ELR (cell line): ENCODE data around the gene BTBD17.

Source experiments
- DNase-seq: peaks from one replicate; pipeline ENCODE4 v3.0.0-alpha.2; 2015; ENCODE audit warnings: low read depth

BTBD17 gene

DNA sequence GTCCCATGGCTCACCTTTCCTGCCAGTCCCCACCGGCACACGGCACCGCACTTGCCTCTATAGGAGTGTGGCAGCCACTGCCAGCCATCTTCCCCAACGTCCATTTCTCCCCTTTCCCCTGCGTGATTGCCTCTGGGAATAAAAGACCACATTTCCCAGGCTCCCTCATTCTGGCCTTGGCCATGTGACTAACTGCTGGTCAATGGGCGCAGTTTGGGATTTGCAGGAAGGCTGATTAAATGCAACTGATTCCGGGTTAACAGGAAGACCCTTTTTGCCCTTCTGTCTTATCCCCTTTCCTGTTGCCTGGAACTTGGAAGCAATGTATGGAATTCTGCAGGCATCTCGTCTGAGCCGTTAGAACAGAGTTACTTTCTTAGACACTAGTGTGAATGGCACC, 3.0 kb downstream of the BTBD17 start:
- no peak for DNase-seq

DNA sequence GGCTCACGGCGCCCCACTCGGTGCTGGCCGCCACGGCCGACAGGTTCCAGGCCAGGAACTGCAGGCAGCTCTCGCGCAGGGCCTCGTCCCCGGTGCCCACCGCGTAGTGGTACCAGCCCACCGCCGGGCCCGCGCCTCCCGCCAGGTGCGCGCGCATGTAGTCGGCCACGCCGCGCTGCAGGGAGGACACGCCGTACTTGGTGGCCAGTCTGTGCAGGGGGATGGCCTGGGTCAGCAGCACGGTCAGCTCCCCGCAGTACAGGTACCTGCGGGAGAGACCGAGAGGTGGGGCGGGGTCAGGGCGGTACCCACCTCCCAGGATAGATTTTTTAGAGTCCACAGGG, 4.2 kb downstream of the BTBD17 start:
- DNase-seq = no peak

- no peak for DNase-seq
Observed at GRCh38 chr17:74356646-74357465, 4.8 kb downstream of the BTBD17 start.

- no peak for DNase-seq
Observed at GRCh38 chr17:74355065-74355464, 6.6 kb downstream of the BTBD17 start.

- no peak for DNase-seq
Observed at GRCh38 chr17:74354561-74354960, 7.1 kb downstream of the BTBD17 start.

DNA sequence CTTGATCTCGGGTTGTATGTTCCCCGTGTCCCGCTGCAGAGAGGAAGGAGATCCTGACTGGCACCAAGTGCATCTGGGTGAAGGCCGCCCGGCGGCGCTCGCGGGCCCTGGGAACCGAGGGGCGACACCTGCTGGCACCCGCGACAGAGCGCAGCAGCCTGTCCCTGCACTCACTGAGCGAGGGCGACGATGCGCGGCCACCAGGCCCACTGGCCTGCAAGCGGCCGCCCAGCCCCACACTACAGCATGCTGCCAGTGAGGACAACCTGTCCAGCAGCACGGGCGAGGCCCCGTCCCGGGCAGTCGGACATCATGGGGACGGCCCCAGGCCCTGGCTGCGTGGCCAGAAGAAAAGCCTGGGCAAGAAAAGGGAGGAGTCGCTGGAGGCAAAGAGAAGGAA, 7.5 kb downstream of the BTBD17 start:
- DNase-seq = peak; percentile 5

DNA sequence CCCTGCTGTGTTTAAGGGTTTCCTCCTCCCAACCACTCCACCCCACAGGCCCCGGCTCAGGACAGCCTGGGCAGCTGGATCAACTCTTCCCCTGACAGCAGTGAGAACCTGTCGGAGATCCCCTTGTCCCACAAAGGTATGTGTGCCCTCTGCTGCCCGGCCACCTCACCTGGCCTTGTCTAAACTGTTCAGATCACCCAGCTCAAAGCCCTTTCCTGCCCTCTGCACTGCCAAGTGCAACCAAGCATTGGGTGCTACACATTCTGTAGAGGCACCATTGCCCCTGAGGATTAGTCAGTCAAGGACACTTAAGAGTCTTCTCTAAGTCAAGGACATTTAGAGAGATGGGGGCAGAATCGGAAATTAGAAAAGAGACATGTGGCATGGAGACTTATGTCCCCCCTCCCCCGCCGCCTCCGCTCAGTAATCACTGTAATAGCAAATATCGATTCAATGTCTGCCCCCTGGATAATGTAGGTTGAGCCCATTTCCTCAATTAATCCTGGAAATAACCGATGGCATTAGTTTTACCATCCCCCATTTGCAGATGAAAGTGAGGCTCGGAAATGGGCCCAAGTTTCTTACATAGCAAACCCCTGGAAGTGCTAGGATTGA, 8.1 kb downstream of the BTBD17 start:
- DNase-seq = no peak

GRCh38 chr17:74351552-74352210, 10.0 kb downstream of the BTBD17 start:
- no peak for DNase-seq

DNA sequence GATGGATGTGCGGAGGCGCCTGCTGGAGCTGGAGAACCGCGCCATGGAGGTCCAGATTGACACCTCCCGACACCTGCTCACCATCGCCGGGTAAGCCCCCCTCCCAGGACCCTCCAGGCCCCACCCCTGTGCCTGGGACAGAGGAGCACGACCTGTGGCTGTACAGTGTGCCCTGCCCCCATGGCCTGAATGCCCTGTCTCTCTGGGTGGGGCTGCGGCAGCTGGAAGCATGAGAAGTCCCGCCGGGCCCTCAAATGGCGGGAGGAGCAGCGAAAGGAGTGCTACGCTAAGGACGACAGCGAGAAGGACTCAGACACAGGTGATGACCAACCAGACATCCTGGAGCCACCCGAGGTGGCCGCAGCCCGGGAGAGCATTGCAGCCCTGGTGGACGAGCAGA, 11.2 kb downstream of the BTBD17 start:
- DNase-seq = no peak

DNA sequence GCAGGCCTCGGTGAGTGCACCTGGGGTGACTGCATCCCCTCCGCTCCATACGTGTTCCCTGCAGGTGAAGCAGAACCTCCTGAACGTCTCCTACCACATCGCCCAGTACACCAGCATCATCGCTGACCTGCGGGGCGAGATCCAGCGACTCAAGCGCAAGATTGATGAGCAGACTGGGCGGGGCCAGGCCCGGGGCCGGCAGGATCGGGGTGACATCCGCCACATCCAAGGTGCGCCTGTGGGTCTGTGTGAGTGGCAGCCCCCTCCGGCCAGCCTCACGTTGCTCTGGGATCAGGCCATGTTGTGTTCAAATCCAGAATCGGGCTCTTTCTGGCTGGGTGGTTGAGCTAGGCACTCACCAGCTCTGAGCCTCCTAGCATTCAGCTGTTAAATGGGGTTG, 12.5 kb downstream of the BTBD17 start:
- DNase-seq = no peak

- no peak for DNase-seq
Observed at GRCh38 chr17:74347646-74348045, 14.0 kb downstream of the BTBD17 start.

GRCh38 chr17:74345433-74346241, 16.0 kb downstream of the BTBD17 start:
- DNase-seq = no peak

GRCh38 chr17:74344658-74345057, 17.0 kb downstream of the BTBD17 start:
- no peak for DNase-seq

GRCh38 chr17:74343526-74344284, 18.0 kb downstream of the BTBD17 start:
- DNase-seq = no peak

- no peak for DNase-seq
Observed at GRCh38 chr17:74343121-74343520, 18.5 kb downstream of the BTBD17 start.

DNA sequence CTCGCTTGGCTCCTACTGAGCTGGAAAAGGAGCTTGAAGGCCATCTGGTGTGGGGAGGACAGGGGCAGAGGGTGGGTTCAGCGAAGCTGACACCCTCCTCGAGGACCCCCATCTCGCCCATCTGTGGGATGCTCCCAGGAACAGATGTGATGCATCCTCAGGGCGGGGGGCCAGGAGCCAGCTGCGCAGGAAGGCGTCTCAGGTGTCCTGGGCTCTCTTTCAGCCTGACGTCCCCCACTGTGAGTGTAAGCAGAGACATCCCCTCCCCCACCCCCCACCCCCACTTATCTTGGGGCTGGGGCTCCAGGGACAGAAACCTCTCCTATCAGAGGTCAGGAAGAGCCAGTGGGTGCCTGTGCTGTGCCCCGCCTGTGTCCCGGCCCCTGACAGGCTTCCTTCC, 19.4 kb downstream of the BTBD17 start:
- DNase-seq = no peak

GRCh38 chr17:74340470-74341023, 21.1 kb downstream of the BTBD17 start:
- no peak for DNase-seq

DNA sequence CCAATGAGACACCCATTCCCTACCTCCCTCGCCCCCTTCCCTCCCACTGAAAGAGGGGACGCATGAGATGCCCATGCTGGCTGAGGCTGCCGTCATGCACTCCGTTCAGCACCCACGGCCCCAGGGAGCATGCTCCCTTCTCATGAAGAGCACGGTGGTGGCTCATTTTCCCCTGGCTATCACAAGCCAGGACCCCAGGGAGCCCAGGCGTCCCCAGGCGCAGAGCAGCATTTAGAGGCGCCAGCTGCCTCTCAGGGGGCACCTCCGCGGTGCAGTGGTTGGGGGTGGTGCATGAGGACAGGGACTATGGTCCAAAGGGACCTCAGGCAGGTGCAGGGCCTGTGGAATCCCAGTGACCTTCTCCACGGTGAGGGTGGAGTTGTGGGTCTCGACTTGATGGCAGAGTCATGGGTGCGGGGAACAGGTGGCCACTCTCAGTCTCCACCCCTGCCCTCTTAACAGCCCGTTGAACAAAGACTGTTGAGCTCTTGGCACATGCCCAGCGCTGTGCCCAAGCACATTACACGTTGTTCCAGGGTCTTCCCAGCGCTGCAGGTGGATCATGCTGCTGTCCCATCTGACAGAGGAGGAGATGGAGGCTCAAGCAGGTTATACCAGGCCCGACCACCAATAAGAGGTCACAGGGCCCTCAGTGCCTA, 22.0 kb downstream of the BTBD17 start:
- DNase-seq = no peak

DNA sequence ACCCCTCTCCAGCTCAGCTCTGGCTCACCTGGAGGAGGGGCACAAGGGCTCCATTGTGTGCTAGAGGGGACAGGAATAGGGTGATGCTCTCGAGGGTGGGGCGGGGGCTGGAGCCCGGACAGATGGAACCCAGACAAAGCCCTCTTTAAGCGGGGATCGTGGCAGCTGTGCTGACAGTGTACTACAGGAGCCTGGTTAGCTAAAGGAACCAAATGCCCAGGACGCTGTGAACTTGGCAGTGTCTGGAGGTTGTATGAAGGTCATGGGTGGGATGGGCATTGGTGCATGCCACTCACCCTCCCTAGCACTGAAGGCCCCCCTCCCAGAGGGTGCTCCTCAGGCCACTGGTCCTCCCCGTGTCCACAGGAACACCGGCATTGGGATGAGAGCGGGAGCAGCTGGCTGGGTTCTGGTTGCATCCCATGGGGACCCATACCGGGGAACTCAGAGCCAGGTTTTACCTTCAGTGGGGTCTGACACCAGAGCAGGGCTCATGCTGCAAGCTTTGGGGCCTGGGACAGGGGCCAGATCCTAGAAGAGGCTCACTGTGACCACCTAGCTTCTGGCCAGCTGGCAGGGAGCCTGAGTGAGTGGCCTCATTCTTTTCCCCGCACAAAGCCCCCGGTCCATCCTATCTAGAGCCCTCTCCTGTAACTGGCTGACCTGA, 23.7 kb downstream of the BTBD17 start:
- no peak for DNase-seq

- no peak for DNase-seq
Observed at GRCh38 chr17:74336307-74336706, 25.4 kb downstream of the BTBD17 start.
